ENCODE measurements around the gene GNG8.
A peak's percentile ranks its signal among the peaks of the same experiment; 100 is the strongest.
"Not testable (repeated sequence)": the region's sequence is repeated elsewhere in the genome, so short reads cannot be mapped to it uniquely, and the experiment has no call there.

The GNG8 gene

GRCh38 chr19:46644720-46645119 is 8.7 kb upstream of the GNG8 start:
- no peak for DNase-seq

DNA sequence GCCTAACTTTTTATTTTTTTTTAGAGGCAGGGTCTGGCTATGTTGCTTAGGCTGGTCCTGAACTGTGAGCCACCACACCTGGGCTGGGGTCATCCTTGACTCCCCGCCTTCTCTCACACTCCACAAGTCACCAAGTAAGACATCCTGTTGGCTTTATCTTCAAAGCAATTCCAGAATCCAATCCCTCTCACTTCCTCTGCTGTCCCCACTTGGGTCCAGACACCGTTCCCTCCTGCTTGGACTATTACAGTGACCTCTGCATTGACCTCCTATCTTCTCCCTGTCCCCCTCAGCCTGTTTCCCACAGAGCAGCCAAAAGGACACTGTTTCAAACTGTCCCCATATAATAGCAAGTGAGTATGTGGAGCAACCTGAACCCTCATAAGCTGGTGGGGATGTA is 4.7 kb upstream of the GNG8 start:
- DNase-seq = no peak

GRCh38 chr19:46639358-46640182 is 3.6 kb upstream of the GNG8 start:
- no peak for DNase-seq

GRCh38 chr19:46637224-46637623 is 1.2 kb upstream of the GNG8 start:
- DNase-seq = no peak

- DNase-seq = no peak
Measured at GRCh38 chr19:46634656-46635218, 1.3 kb downstream of the GNG8 start.

- DNase-seq = peak; percentile 34
Measured at GRCh38 chr19:46634045-46634655, 1.9 kb downstream of the GNG8 start.

GRCh38 chr19:46633130-46633529 is 2.9 kb downstream of the GNG8 start:
- DNase-seq = no peak

DNA sequence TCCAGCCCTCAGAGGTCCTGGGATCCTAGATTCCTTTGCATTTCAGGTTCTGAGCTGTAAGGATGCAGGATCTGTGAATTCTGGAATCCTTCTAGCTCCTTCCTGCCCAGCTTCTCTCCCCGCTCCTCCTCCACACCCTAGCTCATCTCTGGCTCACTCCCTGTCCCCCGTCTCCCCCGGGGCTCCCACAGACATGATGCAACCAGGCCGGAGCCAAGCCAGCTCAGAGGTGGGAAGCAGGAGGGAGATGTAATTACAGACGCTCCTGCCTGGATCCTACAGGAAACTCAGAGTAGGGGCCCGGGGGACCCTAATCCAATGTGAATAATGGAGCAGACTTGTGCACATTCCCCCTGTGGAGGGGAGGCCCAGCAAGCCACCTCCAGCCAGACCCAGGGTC is 4.5 kb downstream of the GNG8 start:
- no peak for DNase-seq

- no peak for DNase-seq
Measured at GRCh38 chr19:46630586-46631205, 5.3 kb downstream of the GNG8 start.

GRCh38 chr19:46629546-46630025 is 6.4 kb downstream of the GNG8 start:
- no peak for DNase-seq

- DNase-seq = not testable (repeated sequence)
Measured at GRCh38 chr19:46628970-46629369, 7.0 kb downstream of the GNG8 start.

DNA sequence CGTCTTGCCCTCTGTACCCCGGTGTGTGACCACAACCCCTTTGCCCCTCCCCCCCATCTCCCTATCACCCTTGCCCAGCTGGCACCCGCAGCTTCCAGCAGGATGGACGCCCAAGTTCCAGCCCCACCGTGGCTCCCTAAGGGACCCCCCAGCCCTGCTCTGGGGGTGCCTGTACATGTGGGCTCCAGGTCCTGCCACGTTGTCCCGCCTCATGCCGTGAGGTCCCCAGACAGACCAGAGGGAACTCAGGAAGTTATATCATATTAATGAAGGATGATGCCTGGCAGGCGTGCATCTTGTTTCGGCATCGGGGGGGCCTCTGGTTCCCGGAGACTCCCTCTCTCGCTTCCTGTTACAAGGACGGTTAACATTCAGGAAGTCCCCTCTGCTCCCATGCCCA is 9.6 kb downstream of the GNG8 start:
- no peak for DNase-seq

DNA sequence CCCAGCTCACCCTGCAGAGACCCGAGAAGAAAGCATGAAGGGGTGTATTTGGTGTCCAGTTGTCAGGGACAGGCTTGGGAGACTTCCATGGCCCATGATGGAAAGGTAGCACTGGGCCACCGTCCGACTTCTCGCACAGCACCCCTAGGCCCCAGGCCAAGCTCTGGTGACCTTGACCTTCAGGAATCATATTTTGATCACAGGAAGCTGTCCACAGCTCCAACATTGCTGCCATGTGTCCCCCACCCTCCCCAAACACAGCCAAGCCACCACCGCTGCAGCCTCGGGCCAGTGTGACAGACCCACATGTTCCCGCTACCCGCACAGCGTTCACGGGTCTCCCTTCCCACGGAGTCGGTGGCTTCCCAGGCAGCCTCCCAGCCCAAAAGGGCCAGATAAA is 10.3 kb downstream of the GNG8 start:
- DNase-seq = no peak

DNA sequence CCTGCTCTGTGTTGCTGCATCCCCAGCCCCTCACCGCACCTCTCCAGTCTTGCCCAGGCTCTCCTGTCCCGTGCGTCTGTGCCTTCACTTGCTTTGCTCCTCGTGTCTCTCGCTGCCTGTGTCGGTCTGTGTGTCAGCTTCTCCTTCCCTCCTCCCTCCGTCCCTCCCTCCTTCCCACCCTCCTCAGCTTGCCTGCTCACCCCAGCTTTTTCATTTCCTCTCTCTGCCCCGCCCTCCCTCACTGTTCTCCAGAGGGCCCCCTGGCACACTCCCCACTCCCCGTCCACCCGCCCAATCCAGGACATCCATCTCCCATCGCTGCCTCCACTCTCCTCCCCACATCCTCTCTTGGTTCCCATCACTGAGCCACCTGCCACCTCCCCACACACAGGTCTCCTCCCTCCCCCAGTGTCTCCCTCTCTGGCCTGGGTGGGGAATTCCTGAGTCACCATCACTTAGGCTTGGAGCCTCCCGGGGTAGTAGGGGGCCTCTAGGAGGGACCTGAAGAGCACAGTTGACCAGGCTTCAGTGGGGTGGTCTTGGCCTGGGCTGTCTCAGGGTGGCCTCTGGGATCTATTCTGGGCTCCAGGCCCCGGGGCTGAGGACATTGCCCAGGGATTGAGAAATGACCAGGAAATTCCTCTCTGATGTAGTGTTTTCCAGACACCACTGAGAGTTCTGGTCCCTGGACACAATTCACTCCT is 10.9 kb downstream of the GNG8 start, which contains the start of gene PTGIR:
PTGIR (minus strand) TSS at position 132 of the 704 bp plus-strand sequence. CDS start 864 bp downstream, outside the sequence.
- DNase-seq = no peak

DNA sequence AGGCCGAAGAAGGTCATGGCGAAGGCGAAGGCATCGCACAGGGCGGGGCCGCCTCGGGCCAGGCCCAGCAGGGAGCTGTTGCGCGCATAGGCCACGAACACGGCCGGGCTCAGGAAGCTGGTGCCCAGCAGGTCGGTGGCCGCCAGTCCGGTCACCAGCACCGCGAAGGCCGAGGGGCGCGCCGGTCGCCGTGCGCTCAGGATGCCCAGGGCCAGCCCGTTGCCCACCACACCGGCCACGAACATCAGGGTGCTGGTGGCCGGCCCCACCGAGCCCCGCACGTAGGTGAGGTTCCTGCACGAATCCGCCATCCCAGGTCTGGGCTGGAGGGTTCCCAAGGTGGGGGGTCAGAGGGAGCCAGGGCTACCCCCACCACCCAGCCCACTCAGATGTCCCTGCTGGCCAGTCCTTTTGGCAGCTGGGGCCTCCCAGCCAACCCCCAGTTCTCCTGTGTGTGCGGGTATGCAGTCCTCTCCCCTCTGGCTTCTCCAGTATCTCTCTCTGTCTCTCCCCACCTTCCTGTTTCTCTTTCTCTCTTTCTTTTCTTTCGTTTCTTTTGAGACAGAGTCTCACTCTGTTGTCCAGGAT is 12.0 kb downstream of the GNG8 start:
- DNase-seq = no peak

DNA sequence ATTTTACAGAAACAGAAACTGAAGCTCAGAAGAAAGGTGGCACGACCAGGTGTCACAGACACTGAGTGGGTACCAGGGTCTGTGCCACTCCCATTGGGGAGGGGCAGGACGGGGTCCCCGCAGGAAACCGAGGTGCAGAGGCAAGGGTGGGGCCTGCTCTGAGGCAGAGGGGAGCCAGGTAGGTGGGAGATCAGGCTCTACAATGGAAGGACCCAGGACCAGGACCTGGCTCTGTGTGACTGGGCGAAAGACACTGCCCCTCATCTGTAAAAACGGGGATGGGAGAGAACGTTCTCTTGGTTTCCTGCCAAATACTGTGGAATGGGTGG is 13.9 kb downstream of the GNG8 start:
- DNase-seq = no peak

DNA sequence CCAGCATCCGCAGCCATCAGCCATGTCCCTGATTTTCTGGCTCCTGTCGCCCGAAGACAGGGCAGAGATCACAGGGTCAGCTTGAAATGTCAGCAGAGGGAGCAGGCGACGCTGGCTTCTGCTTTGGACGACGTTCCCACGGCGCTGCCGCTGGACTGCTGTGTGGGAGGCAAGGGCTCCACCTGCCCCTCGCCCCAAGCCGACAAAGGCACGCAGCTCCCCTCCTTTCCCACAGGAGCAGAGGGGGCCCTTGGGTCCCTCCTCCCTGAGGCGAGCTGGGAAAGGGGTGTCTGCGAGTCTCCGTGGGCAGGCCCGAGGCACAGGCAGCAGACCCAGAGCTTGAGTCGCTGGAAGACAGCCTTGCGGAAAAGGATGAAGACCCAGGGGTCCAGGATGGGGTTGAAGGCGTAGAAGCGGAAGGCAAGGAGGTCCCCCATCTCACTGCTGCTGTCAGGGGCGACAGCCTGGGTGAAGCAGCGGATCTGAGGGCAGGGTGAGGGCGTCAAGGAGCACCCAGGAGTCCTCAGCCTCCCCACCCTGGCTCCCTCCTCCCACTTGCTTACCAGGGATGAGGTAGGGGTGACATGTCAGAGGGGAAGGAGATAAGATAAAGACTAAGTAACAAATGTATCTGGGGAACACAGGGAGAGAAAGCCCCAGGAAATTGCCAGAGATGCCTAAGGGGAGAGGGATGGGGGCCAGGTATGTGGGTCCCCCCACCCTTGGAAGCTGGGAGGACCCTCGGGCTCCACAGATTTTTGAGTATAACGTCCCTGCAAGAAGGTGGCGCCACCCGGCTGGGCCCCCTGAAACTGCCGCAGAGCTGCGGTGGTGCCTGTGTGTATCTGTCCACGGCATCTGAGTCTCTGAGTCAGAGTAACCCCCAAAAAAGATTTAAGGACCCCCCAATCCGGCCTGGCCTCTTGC is 14.5 kb downstream of the GNG8 start:
- no peak for DNase-seq

DNA sequence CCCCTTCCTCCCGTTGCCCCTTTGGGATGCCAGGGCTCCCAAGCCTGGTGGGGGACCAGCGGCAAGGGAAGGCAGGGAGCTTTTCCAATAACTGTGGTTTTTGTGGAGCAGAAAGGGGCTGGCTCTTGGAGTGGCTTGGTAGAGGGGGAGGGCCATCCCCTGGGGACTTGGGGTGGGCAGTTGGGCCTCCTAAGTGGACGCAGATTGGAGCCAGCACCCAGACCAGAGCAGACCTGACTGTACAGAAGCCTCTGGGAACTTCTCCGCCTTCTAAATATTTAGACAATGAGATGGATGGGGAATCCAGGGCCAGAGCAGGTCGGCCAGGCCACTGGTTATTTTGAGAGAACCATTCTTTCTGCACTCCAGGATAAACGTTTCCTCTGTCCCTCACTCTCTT is 15.3 kb downstream of the GNG8 start:
- DNase-seq = no peak

- no peak for DNase-seq
Measured at GRCh38 chr19:46620267-46620666, 15.7 kb downstream of the GNG8 start.

- no peak for DNase-seq
Measured at GRCh38 chr19:46618670-46619231, 17.3 kb downstream of the GNG8 start.

GRCh38 chr19:46617601-46618000 is 18.4 kb downstream of the GNG8 start:
- no peak for DNase-seq
